ENCODE data around the gene TRIM45. TPM values are rescaled to one million over a fixed set of nuclear protein-coding genes. Genes with fewer than 3 reads are reported as not detected.
A peak's percentile ranks its signal among the peaks of the same experiment; 100 is the strongest.

TRIM45 gene
- total and polyA plus RNA-seq, 2 experiments from 2014 or later: 0.76 to 1.4 TPM

DNA sequence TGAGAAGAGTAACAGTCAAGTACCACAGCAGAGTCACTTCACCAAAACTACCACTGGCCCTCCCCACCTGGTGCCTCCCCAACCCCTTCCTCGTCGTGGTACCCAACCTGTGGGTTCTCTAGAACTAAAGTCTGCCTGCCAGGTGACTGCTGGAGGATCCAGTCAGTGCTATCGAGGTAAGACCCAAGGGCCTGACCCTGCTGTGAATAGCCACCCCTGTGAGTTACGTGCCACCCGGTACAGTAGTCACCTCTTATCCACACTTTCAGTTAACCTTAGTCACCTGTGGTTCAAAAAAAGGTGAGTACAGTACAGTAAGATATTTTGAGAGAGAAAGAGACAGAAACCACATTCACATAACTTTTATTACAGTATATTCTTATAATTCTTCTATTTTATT lies 44.9 kb downstream of the TRIM45 start:
- peaks cover 23% of the 10 kb centered on the region; the same call in 1 of the 2 replicates for H3F3A ChIP-seq (ENCODE audit: insufficient read depth)
- H3K9ac ChIP-seq: no peak overlapping the region
- in situ Hi-C loops (cut with MboI): loop anchor here (10.0 to 25.0 kb wide), 2 partner anchors 208 to 836 kb away; no protein-coding TSS in a partner anchor
- no peaks in the 10 kb centered on the region for H3K79me2 ChIP-seq (ENCODE audit: insufficient read depth)
- no peaks in the 10 kb centered on the region for H3K9me2 ChIP-seq (ENCODE audit: insufficient read depth)
- TF ChIP-seq EZH2 (IDR thresholded peaks at IDR 0.05; ENCODE audit: insufficient read depth, poor library complexity, severe bottlenecking): no peak
- TF ChIP-seq EZH2phosphoT487 (IDR thresholded peaks at IDR 0.05; ENCODE audit: insufficient read depth, low read depth): no peak
- H3K27me3 ChIP-seq (replicated peaks; ENCODE audit: insufficient read depth): no peaks in the 10 kb centered on the region
- H4K20me1 ChIP-seq (ENCODE audit: insufficient read depth): no peaks in the 10 kb centered on the region
- H3K36me3 ChIP-seq (ENCODE audit: low read depth): no peaks in the 10 kb centered on the region
- no peaks in the 10 kb centered on the region for H3K9me3 ChIP-seq (ENCODE audit: low read depth)
- no peak overlapping the region for H3K4me2 ChIP-seq (ENCODE audit: unreplicated experiment)
- H3K4me1 ChIP-seq (ENCODE audit: insufficient read depth): peaks cover 13% of the 10 kb centered on the region
- WGBS, 2 experiments (ENCODE audit: low coverage in 1 of 2, low lambda C conversion rate in 2 of 2, missing lambda C conversion rate in 2 of 2): 96 to 98% methylated on average over 5 of the region's 5 CpGs
- no peak overlapping the region for H3K4me3 ChIP-seq
- no peak overlapping the region for H2AFZ ChIP-seq
- DNase-seq: no peak
- H3K27ac ChIP-seq: peak overlapping the region; percentile 53

DNA sequence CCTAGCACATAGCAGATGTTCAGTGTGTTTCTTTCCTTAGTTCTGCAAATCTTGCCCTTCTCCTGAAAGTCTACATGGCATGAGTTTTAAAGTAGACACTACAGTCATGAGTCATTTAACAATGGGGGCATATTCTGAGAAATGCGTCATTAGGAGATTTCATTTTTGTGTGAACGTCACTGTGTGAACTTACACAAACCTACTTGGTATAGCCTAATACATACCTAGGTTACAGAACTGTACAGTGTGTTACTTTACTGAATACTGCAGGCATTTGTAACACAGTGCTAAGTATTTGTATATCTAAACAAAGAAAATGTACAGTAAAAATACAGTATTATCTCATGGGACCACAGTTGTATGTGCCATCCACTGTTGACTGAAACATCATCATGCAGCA lies 51.4 kb downstream of the TRIM45 start:
- 91 to 93% methylated on average over 2 of the region's 2 CpGs for WGBS, 2 experiments (ENCODE audit: low coverage in 1 of 2, low lambda C conversion rate in 2 of 2, missing lambda C conversion rate in 2 of 2)
- in situ Hi-C loops (cut with MboI): loop anchor here (5.0 to 25.0 kb wide), 3 partner anchors 52 to 483 kb away; partner anchors contain the start of gene TRIM45
- no peaks in the 10 kb centered on the region for H3K9me3 ChIP-seq (ENCODE audit: low read depth)
- H2AFZ ChIP-seq: no peak overlapping the region
- no peaks in the 10 kb centered on the region for H3K27me3 ChIP-seq (replicated peaks; ENCODE audit: insufficient read depth)
- H3K4me2 ChIP-seq (ENCODE audit: unreplicated experiment): no peak overlapping the region
- H3K4me1 ChIP-seq (ENCODE audit: insufficient read depth): no peaks in the 10 kb centered on the region
- no peak overlapping the region for H3K27ac ChIP-seq
- H3K79me2 ChIP-seq (ENCODE audit: insufficient read depth): no peaks in the 10 kb centered on the region
- no peaks in the 10 kb centered on the region for H3K36me3 ChIP-seq (ENCODE audit: low read depth)
- no peak overlapping the region for H3K4me3 ChIP-seq
- H3F3A ChIP-seq (ENCODE audit: insufficient read depth): no peaks in the 10 kb centered on the region
- H3K9me2 ChIP-seq (ENCODE audit: insufficient read depth): no peaks in the 10 kb centered on the region
- no peak for DNase-seq
- no peaks in the 10 kb centered on the region for H4K20me1 ChIP-seq (ENCODE audit: insufficient read depth)
- no peak for TF ChIP-seq EZH2phosphoT487 (IDR thresholded peaks at IDR 0.05; ENCODE audit: insufficient read depth, low read depth)
- TF ChIP-seq EZH2 (IDR thresholded peaks at IDR 0.05; ENCODE audit: insufficient read depth, poor library complexity, severe bottlenecking): no peak
- no peak overlapping the region for H3K9ac ChIP-seq

DNA sequence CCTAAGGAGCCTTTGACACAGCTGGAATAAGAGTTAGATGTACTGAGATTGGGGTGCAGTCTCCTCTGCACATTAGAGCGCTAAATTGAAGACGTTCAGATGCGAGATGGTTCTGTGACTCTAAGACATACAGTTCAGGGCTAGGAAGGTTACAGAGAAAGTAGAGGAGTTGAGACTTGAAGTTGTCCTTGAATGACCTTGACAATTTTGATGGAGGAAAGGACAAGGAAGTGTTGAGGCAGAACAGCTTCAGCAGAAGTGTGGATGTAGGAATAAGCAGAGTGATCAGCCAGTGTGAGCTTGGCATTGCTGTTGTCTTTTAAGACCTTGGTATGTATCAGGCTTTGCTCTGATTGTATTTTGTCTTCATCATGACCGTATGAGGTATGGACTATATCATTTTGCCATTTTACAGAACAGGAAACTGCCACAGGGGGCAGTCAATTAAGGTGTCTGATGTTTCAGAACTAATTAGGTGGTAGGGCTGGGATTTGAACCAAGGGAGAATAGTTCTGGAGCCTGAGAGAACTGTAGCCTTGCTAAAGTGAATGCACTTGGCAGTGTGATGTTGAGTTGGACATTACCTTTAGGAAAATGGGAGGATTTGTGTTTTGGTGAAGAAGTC lies 52.2 kb downstream of the TRIM45 start:
- DNase-seq: no peak
- Histone ChIP-seq H3K9me3 (ENCODE audit: low read depth) (no peaks in the 10 kb centered on the region), H3K79me2 (ENCODE audit: insufficient read depth) (no peaks in the 10 kb centered on the region), H3K9ac (no peak overlapping the region), H3K27ac (no peak overlapping the region), H3K4me3 (no peak overlapping the region), H3K27me3 (replicated peaks; ENCODE audit: insufficient read depth) (no peaks in the 10 kb centered on the region), H3K9me2 (ENCODE audit: insufficient read depth) (no peaks in the 10 kb centered on the region), H3K4me2 (ENCODE audit: unreplicated experiment) (no peak overlapping the region), H4K20me1 (ENCODE audit: insufficient read depth) (no peaks in the 10 kb centered on the region), H2AFZ (no peak overlapping the region), H3K4me1 (ENCODE audit: insufficient read depth) (no peaks in the 10 kb centered on the region), H3F3A (ENCODE audit: insufficient read depth) (no peaks in the 10 kb centered on the region), H3K36me3 (ENCODE audit: low read depth) (no peaks in the 10 kb centered on the region)
- 89 to 92% methylated on average over 4 of the region's 4 CpGs for WGBS, 2 experiments (ENCODE audit: low coverage in 1 of 2, low lambda C conversion rate in 2 of 2, missing lambda C conversion rate in 2 of 2)
- in situ Hi-C loops (cut with MboI): loop anchor here (25.0 kb wide), 1 partner anchor 482 kb away; no protein-coding TSS in a partner anchor
- TF ChIP-seq EZH2 (IDR thresholded peaks at IDR 0.05; ENCODE audit: insufficient read depth, poor library complexity, severe bottlenecking) (no peak), EZH2phosphoT487 (IDR thresholded peaks at IDR 0.05; ENCODE audit: insufficient read depth, low read depth) (no peak)

DNA sequence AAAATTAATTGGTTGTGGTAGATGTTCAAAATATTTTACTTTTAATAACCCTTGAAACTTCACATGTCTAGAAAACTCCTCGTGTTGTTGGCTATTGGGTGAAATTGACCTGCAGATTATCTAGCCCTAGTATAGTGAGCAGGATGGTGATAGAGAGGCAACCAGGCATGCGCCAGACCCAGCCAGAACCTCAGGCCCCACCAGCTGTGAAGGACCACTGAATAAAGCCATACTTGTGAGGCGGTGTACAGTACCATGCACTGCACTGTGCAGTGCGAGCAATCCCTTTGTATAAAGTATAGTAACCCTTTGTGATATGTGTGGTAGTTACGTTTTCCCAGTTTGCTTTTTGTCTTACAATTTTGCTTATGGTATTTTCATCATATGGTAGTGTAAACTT lies 53.0 kb downstream of the TRIM45 start:
- WGBS, 2 experiments (ENCODE audit: low coverage in 1 of 2, low lambda C conversion rate in 2 of 2, missing lambda C conversion rate in 2 of 2): 92 to 97% methylated on average over 5 of the region's 5 CpGs
- in situ Hi-C loops (cut with MboI): loop anchor here (25.0 kb wide), 1 partner anchor 481 kb away; no protein-coding TSS in a partner anchor

More for the DNA sequence above, 53.0 kb downstream of the TRIM45 start:
- H3K9me2 ChIP-seq (ENCODE audit: insufficient read depth): no peaks in the 10 kb centered on the region
- H2AFZ ChIP-seq: no peak overlapping the region
- no peaks in the 10 kb centered on the region for H3K9me3 ChIP-seq (ENCODE audit: low read depth)
- no peaks in the 10 kb centered on the region for H3F3A ChIP-seq (ENCODE audit: insufficient read depth)
- no peaks in the 10 kb centered on the region for H3K79me2 ChIP-seq (ENCODE audit: insufficient read depth)
- TF ChIP-seq EZH2 (IDR thresholded peaks at IDR 0.05; ENCODE audit: insufficient read depth, poor library complexity, severe bottlenecking): no peak
- TF ChIP-seq EZH2phosphoT487 (IDR thresholded peaks at IDR 0.05; ENCODE audit: insufficient read depth, low read depth): no peak
- H3K4me2 ChIP-seq (ENCODE audit: unreplicated experiment): no peak overlapping the region
- H3K4me3 ChIP-seq: no peak overlapping the region
- H3K4me1 ChIP-seq (ENCODE audit: insufficient read depth): no peaks in the 10 kb centered on the region
- H3K27ac ChIP-seq: no peak overlapping the region
- no peak for DNase-seq
- H3K9ac ChIP-seq: no peak overlapping the region
- no peaks in the 10 kb centered on the region for H3K36me3 ChIP-seq (ENCODE audit: low read depth)
- H3K27me3 ChIP-seq (replicated peaks; ENCODE audit: insufficient read depth): no peaks in the 10 kb centered on the region
- H4K20me1 ChIP-seq (ENCODE audit: insufficient read depth): no peaks in the 10 kb centered on the region

All from GM23248 (cell line).